ENCODE data around the gene MAGEA3. TPM values are rescaled to one million over a fixed set of nuclear protein-coding genes. Genes with fewer than 3 reads are reported as not detected.
"Not testable (repeated sequence)": the region's sequence is repeated elsewhere in the genome, so short reads cannot be mapped to it uniquely, and the experiment has no call there.

The MAGEA3 gene
- total RNA-seq, 4 donors from 2014 or later: not detected

DNA sequence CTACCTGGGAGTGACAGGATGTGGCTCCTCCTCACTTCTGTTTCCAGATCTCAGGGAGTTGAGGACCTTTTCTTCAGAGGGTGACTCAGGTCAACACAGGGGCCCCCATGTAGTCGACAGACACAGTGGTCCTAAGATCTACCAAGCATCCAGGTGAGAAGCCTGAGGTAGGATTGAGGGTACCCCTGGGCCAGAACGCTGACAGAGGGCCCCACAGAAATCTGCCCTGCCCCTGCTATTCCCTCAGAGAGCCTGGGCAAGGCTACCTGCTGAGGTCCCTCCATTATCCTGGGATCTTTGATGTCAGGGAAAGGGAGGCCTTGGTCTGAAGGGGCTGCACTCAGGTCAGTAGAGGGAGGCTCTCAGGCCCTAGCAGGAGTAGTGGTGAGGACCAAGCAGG, 36.5 kb downstream of the MAGEA3 start:
- no peaks in the 10 kb centered on the region for H3K4me1 ChIP-seq
- intact Hi-C loops (cut with DNase I; ENCODE audit: low total_unique reads) (no loop called here), in situ Hi-C loops (cut with MboI; ENCODE audit: low pct_ligation_motif_present in 1 of 4, low pct_unique_long_range_greater_than_20kb in 1 of 4, low sequenced_read_pairs in 3 of 4) (no loop called here)
- no peaks in the 10 kb centered on the region for H3K27me3 ChIP-seq
- WGBS, 2 donors (ENCODE audit: low coverage in 1 of 2): 80% methylated on average over 1 of the region's 2 CpGs; no CpG with 5 or more reads in 1 of the 2 donors
- H3K9me3 ChIP-seq: no peaks in the 10 kb centered on the region
- no peaks in the 10 kb centered on the region for H3K36me3 ChIP-seq
- no peak overlapping the region for H3K27ac ChIP-seq
- no peak overlapping the region for H3K4me3 ChIP-seq
- no peak for DNase-seq
- TF ChIP-seq EP300 (IDR thresholded peaks at IDR 0.05; ENCODE audit: low read depth) (no peak), POLR2A (IDR thresholded peaks at IDR 0.05) (no peak), POLR2AphosphoS5 (IDR thresholded peaks at IDR 0.05) (no peak)
- TF ChIP-seq, protein P1, sequence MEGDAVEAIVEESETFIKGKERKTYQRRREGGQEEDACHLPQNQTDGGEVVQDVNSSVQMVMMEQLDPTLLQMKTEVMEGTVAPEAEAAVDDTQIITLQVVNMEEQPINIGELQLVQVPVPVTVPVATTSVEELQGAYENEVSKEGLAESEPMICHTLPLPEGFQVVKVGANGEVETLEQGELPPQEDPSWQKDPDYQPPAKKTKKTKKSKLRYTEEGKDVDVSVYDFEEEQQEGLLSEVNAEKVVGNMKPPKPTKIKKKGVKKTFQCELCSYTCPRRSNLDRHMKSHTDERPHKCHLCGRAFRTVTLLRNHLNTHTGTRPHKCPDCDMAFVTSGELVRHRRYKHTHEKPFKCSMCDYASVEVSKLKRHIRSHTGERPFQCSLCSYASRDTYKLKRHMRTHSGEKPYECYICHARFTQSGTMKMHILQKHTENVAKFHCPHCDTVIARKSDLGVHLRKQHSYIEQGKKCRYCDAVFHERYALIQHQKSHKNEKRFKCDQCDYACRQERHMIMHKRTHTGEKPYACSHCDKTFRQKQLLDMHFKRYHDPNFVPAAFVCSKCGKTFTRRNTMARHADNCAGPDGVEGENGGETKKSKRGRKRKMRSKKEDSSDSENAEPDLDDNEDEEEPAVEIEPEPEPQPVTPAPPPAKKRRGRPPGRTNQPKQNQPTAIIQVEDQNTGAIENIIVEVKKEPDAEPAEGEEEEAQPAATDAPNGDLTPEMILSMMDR (IDR thresholded peaks at IDR 0.05): no peak

DNA sequence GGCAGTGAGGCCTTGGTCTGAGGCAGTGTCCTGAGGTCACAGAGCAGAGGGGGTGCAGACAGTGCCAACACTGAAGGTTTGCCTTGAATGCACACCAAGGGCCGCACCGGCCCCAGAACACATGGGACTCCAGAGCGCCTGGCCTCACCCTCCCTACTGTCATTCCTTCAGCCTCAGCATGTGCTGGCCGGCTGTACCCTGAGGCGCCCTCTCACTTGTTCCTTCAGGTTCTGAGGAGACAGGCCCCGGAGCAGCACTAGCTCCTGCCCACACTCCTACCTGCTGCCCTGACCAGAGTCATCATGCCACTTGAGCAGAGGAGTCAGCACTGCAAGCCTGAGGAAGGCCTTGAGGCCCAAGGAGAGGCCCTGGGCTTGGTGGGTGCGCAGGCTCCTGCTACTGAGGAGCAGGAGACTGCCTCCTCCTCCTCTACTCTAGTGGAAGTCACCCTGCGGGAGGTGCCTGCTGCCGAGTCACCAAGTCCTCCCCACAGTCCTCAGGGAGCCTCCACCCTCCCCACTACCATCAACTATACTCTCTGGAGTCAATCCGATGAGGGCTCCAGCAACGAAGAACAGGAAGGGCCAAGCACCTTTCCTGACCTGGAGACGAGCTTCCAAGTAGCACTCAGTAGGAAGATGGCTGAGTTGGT, 37.4 kb downstream of the MAGEA3 start:
- in situ Hi-C loops (cut with MboI; ENCODE audit: low pct_ligation_motif_present in 1 of 4, low pct_unique_long_range_greater_than_20kb in 1 of 4, low sequenced_read_pairs in 3 of 4) (no loop called here), intact Hi-C loops (cut with DNase I; ENCODE audit: low total_unique reads) (no loop called here)
- no peak for TF ChIP-seq EP300 (IDR thresholded peaks at IDR 0.05; ENCODE audit: low read depth)
- TF ChIP-seq, protein P1 (IDR thresholded peaks at IDR 0.05): no peak
- no peak for TF ChIP-seq POLR2A (IDR thresholded peaks at IDR 0.05)
- TF ChIP-seq POLR2AphosphoS5 (IDR thresholded peaks at IDR 0.05): no peak
- no peak overlapping the region for H3K4me3 ChIP-seq
- 88% methylated on average over 6 of the region's 12 CpGs; no CpG with 5 or more reads in 1 of the 2 donors for WGBS, 2 donors (ENCODE audit: low coverage in 1 of 2)
- H3K36me3 ChIP-seq: no peaks in the 10 kb centered on the region
- no peak for DNase-seq
- no peak overlapping the region for H3K27ac ChIP-seq
- no peaks in the 10 kb centered on the region for H3K27me3 ChIP-seq
- no peaks in the 10 kb centered on the region for H3K4me1 ChIP-seq
- no peaks in the 10 kb centered on the region for H3K9me3 ChIP-seq

DNA sequence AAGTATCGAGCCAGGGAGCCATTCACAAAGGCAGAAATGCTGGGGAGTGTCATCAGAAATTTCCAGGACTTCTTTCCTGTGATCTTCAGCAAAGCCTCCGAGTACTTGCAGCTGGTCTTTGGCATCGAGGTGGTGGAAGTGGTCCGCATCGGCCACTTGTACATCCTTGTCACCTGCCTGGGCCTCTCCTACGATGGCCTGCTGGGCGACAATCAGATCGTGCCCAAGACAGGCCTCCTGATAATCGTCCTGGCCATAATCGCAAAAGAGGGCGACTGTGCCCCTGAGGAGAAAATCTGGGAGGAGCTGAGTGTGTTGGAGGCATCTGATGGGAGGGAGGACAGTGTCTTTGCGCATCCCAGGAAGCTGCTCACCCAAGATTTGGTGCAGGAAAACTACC, 37.9 kb downstream of the MAGEA3 start:
- H3K27ac ChIP-seq; intact Hi-C loops (cut with DNase I; ENCODE audit: low total_unique reads); DNase-seq; H3K4me1 ChIP-seq; H3K36me3 ChIP-seq; H3K4me3 ChIP-seq; in situ Hi-C loops (cut with MboI; ENCODE audit: low pct_ligation_motif_present in 1 of 4, low pct_unique_long_range_greater_than_20kb in 1 of 4, low sequenced_read_pairs in 3 of 4); H3K27me3 ChIP-seq; H3K9me3 ChIP-seq: not testable (repeated sequence)
- 85 to 90% methylated on average over 2 to 12 of the region's 12 CpGs for WGBS, 2 donors (ENCODE audit: low coverage in 1 of 2)

DNA sequence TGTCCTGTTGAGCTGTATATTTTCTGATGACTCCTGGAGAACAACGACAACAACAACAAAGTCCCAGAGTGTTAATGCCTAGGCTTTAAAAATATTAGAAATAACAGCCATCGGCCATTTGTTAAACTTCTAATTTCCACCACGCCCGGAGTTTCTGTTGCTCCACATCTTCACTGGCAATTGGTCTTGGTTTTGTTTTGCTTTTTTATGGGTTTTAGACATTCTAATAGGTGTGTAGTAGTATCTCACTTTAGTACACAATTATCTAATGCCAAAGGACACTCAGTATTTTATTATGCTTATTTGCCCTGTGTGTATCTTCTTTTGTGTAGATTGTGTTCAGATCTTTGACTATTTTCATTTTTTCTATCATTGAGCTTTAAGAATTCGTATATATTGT, 40.0 kb downstream of the MAGEA3 start:
- no peaks in the 10 kb centered on the region for H3K9me3 ChIP-seq

More for the DNA sequence above, 40.0 kb downstream of the MAGEA3 start:
- Histone ChIP-seq H3K27me3 (no peaks in the 10 kb centered on the region), H3K4me1 (no peaks in the 10 kb centered on the region), H3K4me3 (no peak overlapping the region), H3K36me3 (no peaks in the 10 kb centered on the region), H3K27ac (no peak overlapping the region)
- TF ChIP-seq POLR2A (IDR thresholded peaks at IDR 0.05) (no peak), EP300 (IDR thresholded peaks at IDR 0.05; ENCODE audit: low read depth) (no peak), POLR2AphosphoS5 (IDR thresholded peaks at IDR 0.05) (no peak)
- TF ChIP-seq, protein P1 (IDR thresholded peaks at IDR 0.05): no peak
- no peak for DNase-seq
- in situ Hi-C loops (cut with MboI; ENCODE audit: low pct_ligation_motif_present in 1 of 4, low pct_unique_long_range_greater_than_20kb in 1 of 4, low sequenced_read_pairs in 3 of 4) (no loop called here), intact Hi-C loops (cut with DNase I; ENCODE audit: low total_unique reads) (no loop called here)
- WGBS, 2 donors (ENCODE audit: low coverage in 1 of 2): 67 to 79% methylated on average over 1 to 5 of the region's 5 CpGs

Other genes starting within 250 kb of the MAGEA3 start
- gene GABRA3, start 247.5 kb upstream of the MAGEA3 start, total RNA-seq: under 1 TPM in 1 of 4 donors, not detected in 3; 0.16 TPM
- not detected for gene GABRQ, start 60.9 kb upstream of the MAGEA3 start, total RNA-seq
- not detected for gene CSAG2, start 10.5 kb downstream of the MAGEA3 start, total RNA-seq
- gene MAGEA2B, start 15.8 kb downstream of the MAGEA3 start, total RNA-seq: not detected
- gene CSAG1, start 34.9 kb downstream of the MAGEA3 start, total RNA-seq: not detected
- gene MAGEA12, start 35.0 kb downstream of the MAGEA3 start, total RNA-seq: not detected
- gene MAGEA2, start 55.0 kb downstream of the MAGEA3 start, total RNA-seq: not detected
- not detected for gene CSAG3, start 60.4 kb downstream of the MAGEA3 start, total RNA-seq
- gene MAGEA6, start 70.9 kb downstream of the MAGEA3 start, total RNA-seq: not detected
- 10 to 100 TPM in 2 of 4 donors, 1 to 10 TPM in 2; 3.4 to 14.6 (median 10.4) TPM for gene CETN2, start 132.0 kb downstream of the MAGEA3 start, total RNA-seq
- gene NSDHL, start 132.3 kb downstream of the MAGEA3 start, total RNA-seq: 10 to 100 TPM in 2 of 4 donors, 1 to 10 TPM in 2; 1.4 to 21.0 (median 13.5) TPM
- gene ZNF185, start 199.3 kb downstream of the MAGEA3 start, total RNA-seq: 1 to 10 TPM in 2 of 4 donors, under 1 TPM in 1, not detected in 1; 0.40 to 4.1 (median 3.2) TPM

All from transverse colon (tissue), 4 donors.